IMR-90 (cell line): ENCODE results near the gene MCM5.

Experiments
- CEBPB ChIP-seq: IDR thresholded peaks from 2 replicates; pipeline ENCODE4 v1.6.1; 2012; ENCODE audit warnings: low read depth, low read length, improper control_type of control experiment
- CHD1 ChIP-seq: IDR thresholded peaks from 2 replicates; pipeline ENCODE4 v1.6.1; 2012; ENCODE audit warnings: low read depth, low read length, improper control_type of control experiment
- CTCF ChIP-seq: conservative IDR thresholded peaks from 2 replicates; pipeline ENCODE4 v1.5.1; 2012; ENCODE audit warnings: mild to moderate bottlenecking, low read depth, low read length, improper control_type of control experiment
- ELK1 ChIP-seq: fragments of 150-350 bp; IDR thresholded peaks from 2 replicates; pipeline ENCODE4 v1.6.1; 2016; ENCODE audit warnings: low read depth, mild to moderate bottlenecking, low read length, moderate library complexity, borderline replicate concordance
- MAFK ChIP-seq: IDR thresholded peaks from 2 replicates; pipeline ENCODE4 v1.6.1; 2012; ENCODE audit warnings: low read depth, low read length, improper control_type of control experiment
- MAZ ChIP-seq: IDR thresholded peaks from 2 replicates; pipeline ENCODE4 v1.6.1; 2012; ENCODE audit warnings: low read depth, mild to moderate bottlenecking, low read length, improper control_type of control experiment, moderate library complexity, borderline replicate concordance
- MXI1 ChIP-seq: IDR thresholded peaks from 2 replicates; pipeline ENCODE4 v1.6.1; 2012; ENCODE audit warnings: low read depth, mild to moderate bottlenecking, low read length, moderate library complexity, borderline replicate concordance
- NFE2L2 ChIP-seq: fragments of 150-350 bp; IDR thresholded peaks from 2 replicates; pipeline ENCODE4 v1.6.1; 2016; ENCODE audit warnings: low read depth, mild to moderate bottlenecking, low read length
- POLR2A ChIP-seq: IDR thresholded peaks from 2 replicates; pipeline ENCODE4 v1.6.1; 2012; ENCODE audit warnings: mild to moderate bottlenecking, low read depth, low read length
- RCOR1 ChIP-seq: IDR thresholded peaks from 2 replicates; pipeline ENCODE4 v1.6.1; 2012; ENCODE audit warnings: mild to moderate bottlenecking, low read length, improper control_type of control experiment; ENCODE audit not compliant: insufficient replicate concordance
- RFX5 ChIP-seq: IDR thresholded peaks from 2 replicates; pipeline ENCODE4 v1.8.0; 2012; ENCODE audit warnings: low read depth, mild to moderate bottlenecking, low read length, moderate library complexity
- SMC3 ChIP-seq: fragments of 150-350 bp; IDR thresholded peaks from 2 replicates; pipeline ENCODE4 v1.6.1; 2016; ENCODE audit warnings: low read depth, mild to moderate bottlenecking, antibody characterized with exemption, low read length, moderate library complexity
- USF2 ChIP-seq: fragments of 150-350 bp; IDR thresholded peaks from 2 replicates; pipeline ENCODE4 v1.6.1; 2017; ENCODE audit warnings: mild to moderate bottlenecking, antibody characterized with exemption, low read length, low read depth

GRCh38 chr22:35419756-35420155 lies 19.8 kb downstream of the MCM5 start:
- TF ChIP-seq MXI1 (no peak), CHD1 (no peak), MAFK (no peak), POLR2A (no peak), CTCF (no peak), RCOR1 (no peak), USF2 (no peak), ELK1 (no peak), NFE2L2 (no peak), MAZ (no peak), SMC3 (no peak), CEBPB (no peak), RFX5 (no peak)
